HEK293T (cell line): ENCODE results near the gene TTC7B.

Experiments
- BHLHE40 ChIP-seq: fragments of 450-650 bp; IDR thresholded peaks from 2 replicates; pipeline ENCODE4 v1.6.1; 2016; ENCODE audit warnings: mild to moderate bottlenecking, moderate library complexity, borderline replicate concordance
- CTBP1 ChIP-seq: fragments of 450-650 bp; IDR thresholded peaks from 2 replicates; pipeline ENCODE4 v1.6.1; 2016; ENCODE audit warnings: borderline replicate concordance
- ELF4 ChIP-seq: fragments of 450-650 bp; IDR thresholded peaks from 2 replicates; pipeline ENCODE4 v1.6.1; 2017; ENCODE audit warnings: antibody characterized with exemption
- FOXA1 ChIP-seq: fragments of 450-650 bp; IDR thresholded peaks from 2 replicates; pipeline ENCODE4 v1.6.1; 2016; ENCODE audit warnings: mild to moderate bottlenecking
- FOXM1 ChIP-seq: fragments of 450-650 bp; IDR thresholded peaks from 2 replicates; pipeline ENCODE4 v1.6.1; 2017; ENCODE audit warnings: mild to moderate bottlenecking, borderline replicate concordance
- HDGF ChIP-seq: fragments of 450-650 bp; IDR thresholded peaks from 2 replicates; pipeline ENCODE4 v1.6.1; 2017; ENCODE audit warnings: antibody characterized with exemption, borderline replicate concordance
- L3MBTL2 ChIP-seq: fragments of 450-650 bp; conservative IDR thresholded peaks from 2 replicates; pipeline ENCODE4 v1.6.1; 2016; ENCODE audit warnings: mild to moderate bottlenecking
- NFRKB ChIP-seq: fragments of 450-650 bp; IDR thresholded peaks from 2 replicates; pipeline ENCODE4 v1.6.1; 2016; ENCODE audit warnings: mild to moderate bottlenecking, moderate library complexity
- PKNOX1 ChIP-seq: fragments of 450-650 bp; IDR thresholded peaks from 2 replicates; pipeline ENCODE4 v1.6.1; 2016
- SP1 ChIP-seq: fragments of 450-650 bp; IDR thresholded peaks from 2 replicates; pipeline ENCODE4 v1.6.1; 2017
- SUZ12 ChIP-seq: fragments of 450-650 bp; IDR thresholded peaks from 2 replicates; pipeline ENCODE4 v1.6.1; 2016; ENCODE audit warnings: mild to moderate bottlenecking
- TARDBP ChIP-seq: fragments of 450-650 bp; IDR thresholded peaks from 2 replicates; pipeline ENCODE4 v1.6.1; 2016
- ZNF384 ChIP-seq: fragments of 450-650 bp; IDR thresholded peaks from 2 replicates; pipeline ENCODE4 v1.6.1; 2016

DNA sequence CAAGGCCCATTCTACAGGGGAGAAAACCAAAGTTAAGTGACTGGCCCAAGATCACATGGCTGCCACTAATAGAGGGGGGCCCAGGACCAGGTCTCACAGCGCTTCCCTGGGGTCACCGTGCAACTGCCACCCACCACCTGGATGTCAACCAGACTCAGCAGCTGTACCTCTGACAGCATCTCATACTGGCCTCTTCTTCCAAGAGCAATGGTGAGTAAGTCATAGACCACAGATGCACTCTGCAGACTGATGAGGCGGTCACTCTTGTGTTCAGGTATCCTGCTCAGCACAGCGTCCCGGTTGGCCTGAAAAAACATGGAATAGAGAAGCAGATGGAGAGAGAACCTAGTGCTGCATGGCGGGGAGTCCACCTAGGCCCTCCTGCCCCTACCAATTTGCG is 139.9 kb downstream of the TTC7B start:
- TF ChIP-seq ZNF384 = no peak
- TF ChIP-seq FOXA1 = no peak
- no peak for TF ChIP-seq BHLHE40
- no peak for TF ChIP-seq L3MBTL2
- no peak for TF ChIP-seq SP1
- TF ChIP-seq NFRKB = no peak
- TF ChIP-seq PKNOX1 = no peak
- no peak for TF ChIP-seq SUZ12
- TF ChIP-seq TARDBP = no peak
- TF ChIP-seq ELF4 = no peak
- TF ChIP-seq FOXM1 = no peak
- no peak for TF ChIP-seq HDGF
- no peak for TF ChIP-seq CTBP1
